HEK293 (cell line): Measurements from ENCODE around the gene TIGAR.

ENCODE experiments used
- CTCF ChIA-PET: fragments of 350-600 bp; formaldehyde crosslinking; extraction: SDS; loops from one replicate; lab custom pipeline; 2021; ENCODE audit warnings: antibody characterized with exemption; lab: Yijun Ruan, JAX
- POLR2A ChIA-PET: fragments of 300-600 bp; formaldehyde crosslinking; extraction: SDS; loops from one replicate; lab custom pipeline; 2020; ENCODE audit warnings: antibody characterized with exemption, inconsistent platforms; lab: Yijun Ruan, JAX
- H3K27ac ChIP-seq: fragments of 200-500 bp; sonication (Bioruptor generic); 2 replicates; pipeline ENCODE4 v1.5.1; 2014; ENCODE audit warnings: low read depth, low read length, control low read depth, inconsistent platforms; ENCODE audit errors: extremely low read depth
- H3K36me3 ChIP-seq, 2 experiments: fragments of 200-500 bp in 1 of 2; sonication (Bioruptor generic) in 1 of 2; 1 replicate in 1 of 2; 2 replicates in 1 of 2; pipeline ENCODE4 v1.5.1; 2014 to 2017; ENCODE audit warnings: inconsistent platforms in 2 of 2, low read length in 2 of 2; ENCODE audit not compliant: control insufficient read depth in 2 of 2, insufficient read depth in 1 of 2
- H3K4me1 ChIP-seq: fragments of 200-500 bp; sonication (Bioruptor generic); 2 replicates; pipeline ENCODE4 v1.5.1; 2014; ENCODE audit warnings: mild to moderate bottlenecking, low read length, inconsistent platforms; ENCODE audit not compliant: control insufficient read depth, insufficient read depth
- H3K4me3 ChIP-seq: 2 replicates; pipeline ENCODE4 v1.5.1; 2011; ENCODE audit warnings: low read depth, mild to moderate bottlenecking, control low read depth, low read length, moderate library complexity
- H3K9me3 ChIP-seq: fragments of 200-500 bp; sonication (Bioruptor generic); 2 replicates; pipeline ENCODE4 v1.5.1; 2014; ENCODE audit warnings: low read depth, low read length, inconsistent platforms; ENCODE audit not compliant: control insufficient read depth, insufficient read depth
- MEIS1 ChIP-seq: sonication (generic); formaldehyde crosslinking; IDR thresholded peaks from 2 replicates; pipeline ENCODE4 v1.8.1; 2022; ENCODE audit warnings: missing genetic modification reagents, mild to moderate bottlenecking, borderline replicate concordance
- SETDB1 ChIP-seq: IDR thresholded peaks from one replicate; pipeline ENCODE4 v1.6.1; 2017; ENCODE audit warnings: mild to moderate bottlenecking, low read length, moderate library complexity, mixed read lengths; ENCODE audit not compliant: insufficient read length
- SP3 ChIP-seq: fragments of 450-650 bp; formaldehyde crosslinking; IDR thresholded peaks from 2 replicates; pipeline ENCODE4 v1.5.1; 2016; ENCODE audit warnings: missing biosample characterization, missing genetic modification characterization
- YY1 ChIP-seq: fragments of 450-650 bp; formaldehyde crosslinking; IDR thresholded peaks from 2 replicates; pipeline ENCODE4 v1.5.1; 2018; ENCODE audit warnings: missing biosample characterization, missing genetic modification characterization
- ZNF19 ChIP-seq: fragments of 450-650 bp; formaldehyde crosslinking; IDR thresholded peaks from 2 replicates; pipeline ENCODE4; 2016; ENCODE audit warnings: missing biosample characterization, missing genetic modification characterization, low read depth
- ZNF2 ChIP-seq: fragments of 450-650 bp; formaldehyde crosslinking; IDR thresholded peaks from 2 replicates; pipeline ENCODE4 v1.5.1; 2016; ENCODE audit warnings: missing biosample characterization, missing genetic modification characterization
- ZNF266 ChIP-seq: fragments of 450-650 bp; formaldehyde crosslinking; IDR thresholded peaks from 2 replicates; pipeline ENCODE4 v1.5.1; 2016; ENCODE audit warnings: missing biosample characterization, missing genetic modification characterization, low read depth
- ZNF302 ChIP-seq: fragments of 450-650 bp; formaldehyde crosslinking; IDR thresholded peaks from 2 replicates; pipeline ENCODE4 v1.5.1; 2016; ENCODE audit warnings: missing biosample characterization, missing genetic modification characterization, low read depth
- ZNF366 ChIP-seq: fragments of 450-650 bp; formaldehyde crosslinking; conservative IDR thresholded peaks from 2 replicates; pipeline ENCODE4 v1.5.1; 2016; ENCODE audit warnings: missing biosample characterization, missing genetic modification characterization
- ZNF391 ChIP-seq: fragments of 450-650 bp; formaldehyde crosslinking; IDR thresholded peaks from 2 replicates; pipeline ENCODE4 v1.5.1; 2016; ENCODE audit warnings: low read depth, missing biosample characterization, missing genetic modification characterization, borderline replicate concordance
- ZNF416 ChIP-seq: fragments of 450-650 bp; formaldehyde crosslinking; IDR thresholded peaks from 2 replicates; pipeline ENCODE4 v1.5.1; 2016; ENCODE audit warnings: missing biosample characterization, missing genetic modification characterization
- ZNF510 ChIP-seq: fragments of 450-650 bp; formaldehyde crosslinking; IDR thresholded peaks from 2 replicates; pipeline ENCODE4 v1.5.1; 2018; ENCODE audit warnings: mild to moderate bottlenecking, missing genetic modification characterization, missing biosample characterization; ENCODE audit not compliant: insufficient replicate concordance
- ZNF544 ChIP-seq: fragments of 450-650 bp; formaldehyde crosslinking; IDR thresholded peaks from 2 replicates; pipeline ENCODE4 v1.5.0; 2017; ENCODE audit warnings: missing biosample characterization, missing genetic modification characterization
- ZNF585B ChIP-seq: fragments of 450-650 bp; formaldehyde crosslinking; IDR thresholded peaks from 2 replicates; pipeline ENCODE4 v1.5.1; 2016; ENCODE audit warnings: missing biosample characterization, missing genetic modification characterization
- ZNF629 ChIP-seq: fragments of 450-650 bp; formaldehyde crosslinking; IDR thresholded peaks from 2 replicates; pipeline ENCODE4 v1.5.1; 2017; ENCODE audit warnings: missing biosample characterization, missing genetic modification characterization
- ZNF76 ChIP-seq: fragments of 450-650 bp; formaldehyde crosslinking; IDR thresholded peaks from 2 replicates; pipeline ENCODE4; 2016; ENCODE audit warnings: low read depth, missing biosample characterization, missing genetic modification characterization, borderline replicate concordance
- ZSCAN30 ChIP-seq: fragments of 450-650 bp; IDR thresholded peaks from 2 replicates; pipeline ENCODE4 v1.5.1; 2018; ENCODE audit warnings: missing biosample characterization, mild to moderate bottlenecking, missing genetic modification characterization, moderate library complexity
- TF ChIP-seq, protein P1 (sequence below): fragments of 450-650 bp; formaldehyde crosslinking; IDR thresholded peaks from 2 replicates; pipeline ENCODE4 v1.5.1; 2016; ENCODE audit warnings: missing biosample characterization, missing genetic modification characterization
- TF ChIP-seq, protein P2 (sequence below): fragments of 450-650 bp; IDR thresholded peaks from 2 replicates; pipeline ENCODE4 v1.5.1; 2018; ENCODE audit warnings: missing biosample characterization, mild to moderate bottlenecking, missing genetic modification characterization
- TF ChIP-seq, protein P3 (sequence below): fragments of 450-650 bp; formaldehyde crosslinking; IDR thresholded peaks from 2 replicates; pipeline ENCODE4 v1.5.1; 2016; ENCODE audit warnings: missing biosample characterization, missing genetic modification characterization
- TF ChIP-seq, protein P4 (sequence below): fragments of 450-650 bp; formaldehyde crosslinking; IDR thresholded peaks from 2 replicates; pipeline ENCODE4 v1.5.0; 2017; ENCODE audit warnings: missing biosample characterization, missing genetic modification characterization, borderline replicate concordance
- TF ChIP-seq, protein P5 (sequence below): fragments of 450-650 bp; formaldehyde crosslinking; IDR thresholded peaks from 2 replicates; pipeline ENCODE4 v1.5.1; 2016; ENCODE audit warnings: missing biosample characterization, missing genetic modification characterization

TIGAR gene

DNA sequence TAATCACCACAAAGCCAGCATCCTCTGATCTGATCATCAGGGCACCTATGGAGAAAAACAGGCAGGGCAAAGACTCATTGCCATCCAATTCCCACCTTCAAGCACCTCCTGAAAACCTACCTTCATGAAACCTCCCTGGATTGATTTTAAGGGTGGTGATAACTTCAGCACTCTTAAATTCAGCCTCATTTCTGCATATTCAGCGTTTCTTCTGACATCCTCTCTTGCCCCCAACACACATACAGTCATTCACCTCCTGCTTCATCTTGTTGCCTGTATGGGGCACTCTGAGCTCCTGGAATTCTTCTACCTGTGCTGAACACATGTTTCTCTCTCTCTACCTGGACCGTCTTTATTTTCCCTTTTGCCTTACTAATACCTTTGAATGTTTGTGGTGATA, 51.6 kb downstream of the TIGAR start:
- H3K4me3 ChIP-seq, result no peak overlapping the region
- H3K4me1 ChIP-seq, result no peaks in the 10 kb centered on the region
- ChIA-PET CTCF (no interaction called here), POLR2A (no interaction called here)
- H3K36me3 ChIP-seq, result no peaks in the 10 kb centered on the region
- H3K27ac ChIP-seq, result no peak overlapping the region
- TF ChIP-seq ZNF76 (no peak), ZNF416 (tag by site-specific recombination) (no peak), ZSCAN30 (tag by site-specific recombination) (no peak)
- no peaks in the 10 kb centered on the region for H3K9me3 ChIP-seq

DNA sequence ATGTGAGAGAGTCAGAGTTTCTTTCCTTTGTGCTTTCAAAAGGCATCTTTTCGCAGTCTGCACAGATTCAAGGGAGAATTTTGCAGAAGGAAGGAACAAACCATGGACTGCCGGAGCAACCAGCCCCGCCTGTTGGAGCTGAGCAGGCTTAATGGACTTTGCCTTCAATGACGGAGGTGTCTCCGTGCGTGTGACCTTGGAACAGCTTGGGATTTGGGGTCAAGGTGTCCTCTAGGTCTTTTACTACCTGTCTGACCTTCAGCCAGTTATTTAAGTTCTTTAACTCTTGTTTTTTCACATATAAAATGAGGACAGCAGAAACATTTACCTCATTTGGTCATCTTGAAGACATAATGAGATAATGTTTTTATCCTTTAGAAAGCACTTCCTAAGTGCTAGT, 54.4 kb downstream of the TIGAR start:
- Histone ChIP-seq H3K9me3 (no peaks in the 10 kb centered on the region), H3K4me1 (no peaks in the 10 kb centered on the region), H3K4me3 (no peak overlapping the region), H3K27ac (no peak overlapping the region), H3K36me3 (no peaks in the 10 kb centered on the region)
- CTCF ChIA-PET, result interaction anchor here (0.5 to 0.8 kb wide), 2 partner anchors 10 to 28 kb away, joined by 3 read pairs; no protein-coding TSS in a partner anchor
- POLR2A ChIA-PET, result no interaction called here
- TF ChIP-seq ZSCAN30 (tag by site-specific recombination) (no peak), ZNF585B (tag by site-specific recombination) (no peak), ZNF266 (no peak), YY1 (tag by site-specific recombination) (no peak), ZNF2 (tag by site-specific recombination) (no peak), MEIS1 (no peak), SP3 (tag by site-specific recombination) (no peak), ZNF366 (tag by site-specific recombination) (no peak), ZNF544 (no peak)
- TF ChIP-seq, protein P1, sequence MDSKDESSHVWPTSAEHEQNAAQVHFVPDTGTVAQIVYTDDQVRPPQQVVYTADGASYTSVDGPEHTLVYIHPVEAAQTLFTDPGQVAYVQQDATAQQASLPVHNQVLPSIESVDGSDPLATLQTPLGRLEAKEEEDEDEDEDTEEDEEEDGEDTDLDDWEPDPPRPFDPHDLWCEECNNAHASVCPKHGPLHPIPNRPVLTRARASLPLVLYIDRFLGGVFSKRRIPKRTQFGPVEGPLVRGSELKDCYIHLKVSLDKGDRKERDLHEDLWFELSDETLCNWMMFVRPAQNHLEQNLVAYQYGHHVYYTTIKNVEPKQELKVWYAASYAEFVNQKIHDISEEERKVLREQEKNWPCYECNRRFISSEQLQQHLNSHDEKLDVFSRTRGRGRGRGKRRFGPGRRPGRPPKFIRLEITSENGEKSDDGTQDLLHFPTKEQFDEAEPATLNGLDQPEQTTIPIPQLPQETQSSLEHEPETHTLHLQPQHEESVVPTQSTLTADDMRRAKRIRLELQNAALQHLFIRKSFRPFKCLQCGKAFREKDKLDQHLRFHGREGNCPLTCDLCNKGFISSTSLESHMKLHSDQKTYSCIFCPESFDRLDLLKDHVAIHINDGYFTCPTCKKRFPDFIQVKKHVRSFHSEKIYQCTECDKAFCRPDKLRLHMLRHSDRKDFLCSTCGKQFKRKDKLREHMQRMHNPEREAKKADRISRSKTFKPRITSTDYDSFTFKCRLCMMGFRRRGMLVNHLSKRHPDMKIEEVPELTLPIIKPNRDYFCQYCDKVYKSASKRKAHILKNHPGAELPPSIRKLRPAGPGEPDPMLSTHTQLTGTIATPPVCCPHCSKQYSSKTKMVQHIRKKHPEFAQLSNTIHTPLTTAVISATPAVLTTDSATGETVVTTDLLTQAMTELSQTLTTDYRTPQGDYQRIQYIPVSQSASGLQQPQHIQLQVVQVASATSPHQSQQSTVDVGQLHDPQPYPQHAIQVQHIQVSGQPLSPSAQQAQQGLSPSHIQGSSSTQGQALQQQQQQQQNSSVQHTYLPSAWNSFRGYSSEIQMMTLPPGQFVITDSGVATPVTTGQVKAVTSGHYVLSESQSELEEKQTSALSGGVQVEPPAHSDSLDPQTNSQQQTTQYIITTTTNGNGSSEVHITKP (tag by site-specific recombination), result no peak
- TF ChIP-seq, protein P2, sequence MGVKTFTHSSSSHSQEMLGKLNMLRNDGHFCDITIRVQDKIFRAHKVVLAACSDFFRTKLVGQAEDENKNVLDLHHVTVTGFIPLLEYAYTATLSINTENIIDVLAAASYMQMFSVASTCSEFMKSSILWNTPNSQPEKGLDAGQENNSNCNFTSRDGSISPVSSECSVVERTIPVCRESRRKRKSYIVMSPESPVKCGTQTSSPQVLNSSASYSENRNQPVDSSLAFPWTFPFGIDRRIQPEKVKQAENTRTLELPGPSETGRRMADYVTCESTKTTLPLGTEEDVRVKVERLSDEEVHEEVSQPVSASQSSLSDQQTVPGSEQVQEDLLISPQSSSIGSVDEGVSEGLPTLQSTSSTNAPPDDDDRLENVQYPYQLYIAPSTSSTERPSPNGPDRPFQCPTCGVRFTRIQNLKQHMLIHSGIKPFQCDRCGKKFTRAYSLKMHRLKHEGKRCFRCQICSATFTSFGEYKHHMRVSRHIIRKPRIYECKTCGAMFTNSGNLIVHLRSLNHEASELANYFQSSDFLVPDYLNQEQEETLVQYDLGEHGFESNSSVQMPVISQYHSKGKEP, result no peak
- TF ChIP-seq, protein P3, sequence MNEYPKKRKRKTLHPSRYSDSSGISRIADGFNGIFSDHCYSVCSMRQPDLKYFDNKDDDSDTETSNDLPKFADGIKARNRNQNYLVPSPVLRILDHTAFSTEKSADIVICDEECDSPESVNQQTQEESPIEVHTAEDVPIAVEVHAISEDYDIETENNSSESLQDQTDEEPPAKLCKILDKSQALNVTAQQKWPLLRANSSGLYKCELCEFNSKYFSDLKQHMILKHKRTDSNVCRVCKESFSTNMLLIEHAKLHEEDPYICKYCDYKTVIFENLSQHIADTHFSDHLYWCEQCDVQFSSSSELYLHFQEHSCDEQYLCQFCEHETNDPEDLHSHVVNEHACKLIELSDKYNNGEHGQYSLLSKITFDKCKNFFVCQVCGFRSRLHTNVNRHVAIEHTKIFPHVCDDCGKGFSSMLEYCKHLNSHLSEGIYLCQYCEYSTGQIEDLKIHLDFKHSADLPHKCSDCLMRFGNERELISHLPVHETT (tag by site-specific recombination), result no peak

DNA sequence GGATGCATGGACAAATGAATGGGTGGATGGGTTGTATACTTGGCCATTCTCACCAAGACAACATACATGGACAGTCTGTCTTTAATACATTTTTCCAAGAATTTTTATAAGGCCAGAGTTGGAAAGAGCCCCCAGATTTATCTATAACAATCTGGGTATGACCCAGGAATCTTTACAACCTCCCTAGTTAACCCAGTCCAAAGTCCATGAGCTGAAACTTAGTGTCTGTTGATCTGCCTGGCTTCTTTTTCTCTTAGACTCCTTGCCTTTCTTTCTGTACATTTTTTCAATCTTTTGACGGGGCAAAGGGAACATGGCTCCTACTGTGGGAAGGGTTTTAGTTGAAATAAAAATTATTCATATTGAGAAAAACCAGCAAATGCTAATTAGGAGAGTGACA, 57.8 kb downstream of the TIGAR start:
- ChIA-PET POLR2A (no interaction called here), CTCF (interaction anchor here (0.6 kb wide), 1 partner anchor 499 kb away, joined by 3 read pairs; no protein-coding TSS in a partner anchor)
- Histone ChIP-seq H3K4me1 (no peaks in the 10 kb centered on the region), H3K36me3 (no peaks in the 10 kb centered on the region), H3K27ac (no peak overlapping the region), H3K9me3 (no peaks in the 10 kb centered on the region), H3K4me3 (no peak overlapping the region)
- TF ChIP-seq ZNF302 (tag by site-specific recombination), result no peak
- TF ChIP-seq ZNF629 (tag by site-specific recombination), result no peak
- TF ChIP-seq SETDB1, result no peak
- TF ChIP-seq ZNF19 (tag by site-specific recombination), result no peak
- TF ChIP-seq ZNF416 (tag by site-specific recombination), result no peak
- TF ChIP-seq ZNF391 (tag by site-specific recombination), result no peak
- no peak for TF ChIP-seq ZNF266
- TF ChIP-seq, protein P4, sequence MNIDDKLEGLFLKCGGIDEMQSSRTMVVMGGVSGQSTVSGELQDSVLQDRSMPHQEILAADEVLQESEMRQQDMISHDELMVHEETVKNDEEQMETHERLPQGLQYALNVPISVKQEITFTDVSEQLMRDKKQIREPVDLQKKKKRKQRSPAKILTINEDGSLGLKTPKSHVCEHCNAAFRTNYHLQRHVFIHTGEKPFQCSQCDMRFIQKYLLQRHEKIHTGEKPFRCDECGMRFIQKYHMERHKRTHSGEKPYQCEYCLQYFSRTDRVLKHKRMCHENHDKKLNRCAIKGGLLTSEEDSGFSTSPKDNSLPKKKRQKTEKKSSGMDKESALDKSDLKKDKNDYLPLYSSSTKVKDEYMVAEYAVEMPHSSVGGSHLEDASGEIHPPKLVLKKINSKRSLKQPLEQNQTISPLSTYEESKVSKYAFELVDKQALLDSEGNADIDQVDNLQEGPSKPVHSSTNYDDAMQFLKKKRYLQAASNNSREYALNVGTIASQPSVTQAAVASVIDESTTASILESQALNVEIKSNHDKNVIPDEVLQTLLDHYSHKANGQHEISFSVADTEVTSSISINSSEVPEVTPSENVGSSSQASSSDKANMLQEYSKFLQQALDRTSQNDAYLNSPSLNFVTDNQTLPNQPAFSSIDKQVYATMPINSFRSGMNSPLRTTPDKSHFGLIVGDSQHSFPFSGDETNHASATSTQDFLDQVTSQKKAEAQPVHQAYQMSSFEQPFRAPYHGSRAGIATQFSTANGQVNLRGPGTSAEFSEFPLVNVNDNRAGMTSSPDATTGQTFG, result no peak
- TF ChIP-seq, protein P5, sequence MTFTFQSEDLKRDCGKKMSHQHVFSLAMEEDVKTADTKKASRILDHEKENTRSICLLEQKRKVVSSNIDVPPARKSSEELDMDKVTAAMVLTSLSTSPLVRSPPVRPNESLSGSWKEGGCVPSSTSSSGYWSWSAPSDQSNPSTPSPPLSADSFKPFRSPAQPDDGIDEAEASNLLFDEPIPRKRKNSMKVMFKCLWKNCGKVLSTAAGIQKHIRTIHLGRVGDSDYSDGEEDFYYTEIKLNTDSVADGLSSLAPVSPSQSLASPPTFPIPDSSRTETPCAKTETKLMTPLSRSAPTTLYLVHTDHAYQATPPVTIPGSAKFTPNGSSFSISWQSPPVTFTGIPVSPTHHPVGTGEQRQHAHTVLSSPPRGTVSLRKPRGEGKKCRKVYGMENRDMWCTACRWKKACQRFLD (tag by site-specific recombination), result no peak
- TF ChIP-seq ZNF510 (tag by site-specific recombination), result no peak
